Neural crest cell (in vitro differentiated cells): ENCODE measurements around the gene CMC2. TPM values are rescaled to one million over a fixed set of nuclear protein-coding genes. Genes with fewer than 3 reads are reported as not detected.

Source experiments
- DNase-seq: peaks from one replicate; pipeline ENCODE4 v3.0.0; 2021; ENCODE audit warnings: low read depth, mixed read lengths, low spot score
- H3K27ac Mint-ChIP-seq: one replicate; pipeline ENCODE4 v1.8.0; 2021; ENCODE audit warnings: mild to moderate bottlenecking, mixed read lengths; ENCODE audit not compliant: unreplicated experiment
- H3K27me3 Mint-ChIP-seq: 2 replicates; pipeline ENCODE4 v1.8.0; 2021; ENCODE audit warnings: low read depth, mild to moderate bottlenecking, mixed read lengths
- H3K36me3 Mint-ChIP-seq: 2 replicates; pipeline ENCODE4 v1.8.0; 2021; ENCODE audit warnings: low read depth, mild to moderate bottlenecking, mixed read lengths
- H3K4me1 Mint-ChIP-seq: 2 replicates; pipeline ENCODE4 v1.8.0; 2021; ENCODE audit warnings: mixed read lengths
- H3K4me3 Mint-ChIP-seq: one replicate; pipeline ENCODE4 v1.8.0; 2021; ENCODE audit warnings: mild to moderate bottlenecking, mixed read lengths
- H3K9me3 Mint-ChIP-seq: 2 replicates; pipeline ENCODE4 v1.8.0; 2021; ENCODE audit warnings: mixed read lengths
- total RNA-seq: library from RNA; stranded (reverse); gene quantifications from 2 replicates; pipeline ENCODE4 v1.2.1, GENCODE V29; 2021
- TF ChIP-seq, protein P1 (sequence below): fragments of 200-600 bp; sonication (generic); conservative IDR thresholded peaks from 2 replicates; pipeline ENCODE4 v1.5.0; 2021; ENCODE audit warnings: antibody characterized with exemption, mild to moderate bottlenecking

CMC2 gene
- total RNA-seq, 1 donor from 2014 or later = 75.0 TPM

DNA sequence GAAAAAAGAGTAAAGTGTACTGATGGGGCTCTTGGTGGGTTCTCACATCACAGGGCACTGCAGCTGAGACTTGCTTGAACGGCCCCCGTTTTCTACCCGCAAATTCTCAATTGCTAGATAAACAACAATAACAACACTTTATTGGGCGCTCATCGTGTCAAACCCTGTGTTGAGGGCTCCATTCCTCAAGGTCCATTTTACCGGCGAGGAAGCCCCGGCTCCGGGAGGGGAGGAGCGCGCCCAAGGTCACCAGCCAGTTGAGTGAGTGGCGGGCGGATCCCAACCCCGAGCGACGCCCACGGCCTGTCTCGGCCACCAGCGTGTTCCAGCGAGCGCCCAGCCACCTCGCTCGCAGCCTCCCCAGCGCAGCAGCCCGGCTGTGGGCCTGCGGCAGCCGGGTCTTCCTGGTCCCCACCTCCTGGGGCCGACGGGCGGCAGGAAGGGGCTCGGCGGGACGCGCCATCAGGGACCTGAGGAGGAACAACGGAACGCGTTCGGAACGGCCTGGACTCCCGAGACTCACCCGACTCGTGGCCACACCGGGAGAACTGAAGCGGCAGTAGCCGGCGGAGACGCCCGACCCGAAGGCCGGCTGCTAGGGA is 373 bp downstream of the CMC2 start:
- peaks cover 63% of the 10 kb centered on the region for H3K4me1 Mint-ChIP-seq
- H3K36me3 Mint-ChIP-seq = peaks cover 3% of the 10 kb centered on the region
- peak overlapping the region; percentile 100 for H3K27ac Mint-ChIP-seq
- peak overlapping the region; percentile 97 for H3K4me3 Mint-ChIP-seq
- H3K27me3 Mint-ChIP-seq = peaks cover 3% of the 10 kb centered on the region
- no peaks in the 10 kb centered on the region for H3K9me3 Mint-ChIP-seq
- DNase-seq = no peak
- TF ChIP-seq, protein P1, sequence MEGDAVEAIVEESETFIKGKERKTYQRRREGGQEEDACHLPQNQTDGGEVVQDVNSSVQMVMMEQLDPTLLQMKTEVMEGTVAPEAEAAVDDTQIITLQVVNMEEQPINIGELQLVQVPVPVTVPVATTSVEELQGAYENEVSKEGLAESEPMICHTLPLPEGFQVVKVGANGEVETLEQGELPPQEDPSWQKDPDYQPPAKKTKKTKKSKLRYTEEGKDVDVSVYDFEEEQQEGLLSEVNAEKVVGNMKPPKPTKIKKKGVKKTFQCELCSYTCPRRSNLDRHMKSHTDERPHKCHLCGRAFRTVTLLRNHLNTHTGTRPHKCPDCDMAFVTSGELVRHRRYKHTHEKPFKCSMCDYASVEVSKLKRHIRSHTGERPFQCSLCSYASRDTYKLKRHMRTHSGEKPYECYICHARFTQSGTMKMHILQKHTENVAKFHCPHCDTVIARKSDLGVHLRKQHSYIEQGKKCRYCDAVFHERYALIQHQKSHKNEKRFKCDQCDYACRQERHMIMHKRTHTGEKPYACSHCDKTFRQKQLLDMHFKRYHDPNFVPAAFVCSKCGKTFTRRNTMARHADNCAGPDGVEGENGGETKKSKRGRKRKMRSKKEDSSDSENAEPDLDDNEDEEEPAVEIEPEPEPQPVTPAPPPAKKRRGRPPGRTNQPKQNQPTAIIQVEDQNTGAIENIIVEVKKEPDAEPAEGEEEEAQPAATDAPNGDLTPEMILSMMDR = no peak

DNA sequence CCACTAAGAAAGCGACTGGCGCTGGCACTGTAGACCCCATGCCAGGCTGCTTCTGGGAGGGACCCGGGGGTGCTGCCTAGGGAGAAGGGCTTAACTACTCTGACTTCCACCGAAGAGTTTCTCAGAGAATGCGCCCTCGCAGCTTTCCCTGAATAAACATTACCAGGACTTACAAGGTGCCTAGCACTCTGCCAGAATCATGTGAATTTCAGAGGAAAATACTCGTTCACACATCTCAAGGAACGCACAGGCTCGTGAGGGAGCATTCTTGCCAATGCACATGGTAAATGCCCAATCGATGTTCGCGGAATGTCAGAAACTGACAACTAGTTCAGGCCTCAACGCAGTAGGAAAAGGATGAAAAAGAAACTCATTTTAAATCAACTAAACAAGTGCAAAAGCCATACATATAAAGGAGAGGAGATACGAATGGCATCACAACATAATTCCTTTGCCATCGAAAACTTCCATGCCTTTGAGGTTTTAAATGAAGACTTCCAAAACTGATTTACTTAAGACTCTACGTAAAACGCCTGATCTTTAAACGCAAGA is 999 bp downstream of the CMC2 start:
- Mint-ChIP-seq H3K27ac (peak overlapping the region; percentile 100), H3K36me3 (peaks cover 4% of the 10 kb centered on the region), H3K27me3 (peaks cover 3% of the 10 kb centered on the region), H3K4me3 (peak overlapping the region; percentile 97), H3K4me1 (peaks cover 58% of the 10 kb centered on the region), H3K9me3 (no peaks in the 10 kb centered on the region)
- DNase-seq = no peak
- TF ChIP-seq, protein P1 = no peak

DNA sequence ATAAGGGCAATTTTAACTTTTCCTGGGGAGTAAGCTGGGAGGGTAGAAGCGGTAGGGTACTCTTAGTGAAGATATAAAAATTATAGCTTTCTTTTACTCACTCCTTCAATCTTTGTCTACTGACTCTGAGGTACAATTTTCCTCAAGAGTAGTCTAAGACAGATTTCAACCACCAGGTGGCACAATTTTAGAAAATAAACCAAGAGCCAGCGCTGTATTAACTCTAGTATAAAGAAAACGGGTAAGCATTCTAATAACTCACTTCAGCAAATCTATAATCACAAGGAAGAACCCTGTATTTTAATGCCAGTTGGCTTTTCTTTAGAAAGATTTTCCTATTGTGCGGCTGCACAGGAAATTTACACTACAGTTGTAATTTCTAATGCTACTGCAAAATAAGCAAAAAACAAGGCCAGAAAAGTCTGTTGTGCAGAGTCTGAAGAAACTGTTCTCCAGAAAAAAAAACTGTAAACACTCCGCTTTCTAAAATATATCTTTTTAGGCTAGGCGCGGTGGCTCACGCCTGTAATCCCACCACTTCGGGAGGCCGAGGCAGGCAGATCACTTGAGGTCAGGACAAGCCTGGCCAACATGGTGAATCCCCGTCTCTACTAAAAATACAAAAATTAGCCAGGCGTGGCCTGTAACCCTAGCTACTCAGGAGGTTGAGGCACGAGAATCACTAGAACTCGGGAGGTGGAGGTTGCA is 1.9 kb downstream of the CMC2 start:
- no peak for DNase-seq
- Mint-ChIP-seq H3K27me3 (peaks cover 3% of the 10 kb centered on the region), H3K9me3 (no peaks in the 10 kb centered on the region), H3K27ac (no peak overlapping the region), H3K4me3 (peak overlapping the region; percentile 85), H3K36me3 (peaks cover 7% of the 10 kb centered on the region), H3K4me1 (peaks cover 56% of the 10 kb centered on the region)
- TF ChIP-seq, protein P1 = peak; percentile 78

DNA sequence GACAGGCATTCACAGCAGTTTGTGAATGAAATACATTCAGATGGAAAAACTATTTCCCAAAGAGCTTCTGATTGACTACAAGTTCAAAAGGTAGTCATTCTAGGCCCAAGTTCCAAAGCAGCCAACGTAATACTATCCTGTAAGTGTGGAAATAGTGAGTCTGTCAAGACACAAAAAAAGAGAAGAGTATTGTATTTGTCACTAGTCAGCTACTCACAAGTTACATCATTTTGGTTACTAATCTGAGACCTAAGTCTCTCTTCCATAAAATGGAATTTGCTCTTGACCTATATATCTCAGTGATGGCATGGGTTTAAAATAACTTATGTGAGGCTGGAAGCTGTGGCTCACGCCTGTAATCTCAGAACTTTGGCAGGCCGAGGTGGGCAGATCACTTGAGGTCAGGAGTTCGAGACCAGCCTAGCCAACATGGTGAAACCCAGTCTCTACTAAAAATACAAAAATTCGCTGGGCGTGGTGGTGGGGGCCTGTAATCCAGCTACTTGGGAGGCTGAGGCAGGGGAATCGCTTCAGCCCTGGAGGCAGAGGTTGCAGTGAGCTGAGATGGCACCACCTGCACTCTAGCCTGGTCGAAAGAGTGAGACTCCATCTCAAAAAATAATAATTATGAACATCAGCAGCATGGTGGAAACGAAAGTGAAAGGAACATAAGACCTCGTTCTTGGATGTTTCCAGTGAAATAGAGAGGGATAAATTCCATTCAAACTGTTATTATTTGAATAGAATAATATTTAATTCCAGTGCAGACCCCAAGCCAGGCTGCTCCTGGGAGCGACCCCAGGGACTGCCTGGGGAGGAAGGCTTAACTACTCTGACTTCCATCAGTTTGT is 2.9 kb downstream of the CMC2 start:
- peaks cover 3% of the 10 kb centered on the region for H3K27me3 Mint-ChIP-seq
- peaks cover 48% of the 10 kb centered on the region for H3K4me1 Mint-ChIP-seq
- peaks cover 14% of the 10 kb centered on the region for H3K36me3 Mint-ChIP-seq
- no peak for DNase-seq
- H3K27ac Mint-ChIP-seq = no peak overlapping the region
- TF ChIP-seq, protein P1 = no peak
- peak overlapping the region; percentile 18 for H3K4me3 Mint-ChIP-seq
- H3K9me3 Mint-ChIP-seq = peaks cover 7% of the 10 kb centered on the region

GRCh38 chr16:81003064-81003463 is 3.6 kb downstream of the CMC2 start:
- DNase-seq = no peak
- H3K27ac Mint-ChIP-seq = no peak overlapping the region
- peak overlapping the region; percentile 18 for H3K4me3 Mint-ChIP-seq
- peaks cover 14% of the 10 kb centered on the region for H3K9me3 Mint-ChIP-seq
- peaks cover 40% of the 10 kb centered on the region for H3K4me1 Mint-ChIP-seq
- TF ChIP-seq, protein P1 = no peak
- H3K27me3 Mint-ChIP-seq = peaks cover 3% of the 10 kb centered on the region
- peaks cover 16% of the 10 kb centered on the region for H3K36me3 Mint-ChIP-seq
